IMR-90 (cell line): ENCODE measurements around the gene NEAT1. TPM values are rescaled to one million over a fixed set of nuclear protein-coding genes. Genes with fewer than 3 reads are reported as not detected.

Experiments used
- ATAC-seq: fragments of 200-7000 bp; cut with Tn5 transposase; 2 replicates; pipeline ENCODE4 v1.9.1; 2020; ENCODE audit warnings: low read depth, mild to moderate bottlenecking, moderate library complexity
- BruUV-seq: library from RNA; stranded (reverse); fragments of 400-500 nt; replicated peaks from 2 replicates; lab custom pipeline; 2021; lab: Mats Ljungman, UMichigan
- CTCF ChIA-PET: fragments of 300-600 bp; formaldehyde crosslinking; extraction: SDS; loops from one replicate; lab custom pipeline; 2021; ENCODE audit warnings: antibody characterized with exemption; lab: Yijun Ruan, JAX
- POLR2A ChIA-PET: fragments of 300-600 bp; sonication (Branson Sonifier 250); formaldehyde crosslinking; loops from one replicate; lab custom pipeline; 2022; ENCODE audit warnings: antibody characterized with exemption; ENCODE audit not compliant: unreplicated experiment; lab: Charles Lee
- DNase-seq: peaks from one replicate; pipeline ENCODE4 v3.0.0; 2013
- H2AFZ ChIP-seq: replicated peaks from 2 replicates; pipeline ENCODE3; 2013; ENCODE audit warnings: low read length, mild to moderate bottlenecking; ENCODE audit not compliant: poor library complexity
- H2AK5ac ChIP-seq: 2 replicates; pipeline ENCODE4 v1.6.1; 2013; ENCODE audit warnings: low read depth, low read length, inconsistent platforms
- H2AK9ac ChIP-seq: replicated peaks from 2 replicates; pipeline ENCODE3; 2013; ENCODE audit warnings: mild to moderate bottlenecking, low read depth, low read length, moderate library complexity; ENCODE audit not compliant: poor library complexity
- H2BK120ac ChIP-seq: 2 replicates; pipeline ENCODE4 v1.6.1; 2013; ENCODE audit warnings: low read depth, low read length, inconsistent platforms
- H2BK15ac ChIP-seq: 3 replicates; pipeline ENCODE4 v1.6.1; 2013; ENCODE audit warnings: low read depth, low read length, inconsistent platforms
- H2BK20ac ChIP-seq: 2 replicates; pipeline ENCODE4 v1.6.1; 2013; ENCODE audit warnings: low read depth, mild to moderate bottlenecking, inconsistent platforms, low read length, moderate library complexity
- H2BK5ac ChIP-seq: 2 replicates; pipeline ENCODE4 v1.6.1; 2013; ENCODE audit warnings: mild to moderate bottlenecking, low read depth, low read length, inconsistent platforms; ENCODE audit not compliant: poor library complexity, severe bottlenecking
- H3K14ac ChIP-seq: replicated peaks from 2 replicates; pipeline ENCODE4 v1.6.1; 2013; ENCODE audit warnings: low read depth, low read length, inconsistent platforms
- H3K18ac ChIP-seq: 2 replicates; pipeline ENCODE4 v1.6.1; 2013; ENCODE audit warnings: low read depth, low read length, control low read depth
- H3K23ac ChIP-seq: 2 replicates; pipeline ENCODE4 v1.6.1; 2013; ENCODE audit warnings: low read depth, low read length, inconsistent platforms
- H3K27ac ChIP-seq: 2 replicates; pipeline ENCODE4 v1.5.1; 2013; ENCODE audit warnings: mild to moderate bottlenecking, control low read depth, low read length; ENCODE audit not compliant: insufficient read depth
- H3K27me3 ChIP-seq: 2 replicates; pipeline ENCODE4 v1.6.1; 2013; ENCODE audit warnings: low read length; ENCODE audit not compliant: control insufficient read depth, insufficient read depth
- H3K36me3 ChIP-seq: 2 replicates; pipeline ENCODE4 v1.6.1; 2013; ENCODE audit warnings: low read length, mixed read lengths; ENCODE audit not compliant: control insufficient read depth, insufficient read depth
- H3K4ac ChIP-seq: 2 replicates; pipeline ENCODE4 v1.6.1; 2013; ENCODE audit warnings: low read depth, low read length, inconsistent platforms
- H3K4me1 ChIP-seq: 2 replicates; pipeline ENCODE4 v1.6.1; 2013; ENCODE audit warnings: low read length, mixed read lengths; ENCODE audit not compliant: control insufficient read depth, insufficient read depth
- H3K4me2 ChIP-seq: 2 replicates; pipeline ENCODE4 v1.6.1; 2013; ENCODE audit warnings: low read depth, mild to moderate bottlenecking, control low read depth, low read length, moderate library complexity
- H3K4me3 ChIP-seq: 2 replicates; pipeline ENCODE4 v1.5.1; 2013; ENCODE audit warnings: low read depth, mild to moderate bottlenecking, control low read depth, low read length, moderate library complexity; ENCODE audit not compliant: insufficient read depth
- H3K56ac ChIP-seq: 2 replicates; pipeline ENCODE4 v1.6.1; 2013; ENCODE audit warnings: low read length, inconsistent platforms; ENCODE audit not compliant: insufficient read depth; ENCODE audit errors: extremely low read depth
- H3K79me1 ChIP-seq, 2 experiments: 2 replicates each; pipeline ENCODE4 v1.6.1; 2013; ENCODE audit warnings: low read length in 2 of 2, inconsistent platforms in 1 of 2, low read depth in 1 of 2
- H3K9ac ChIP-seq: 2 replicates; pipeline ENCODE4 v1.6.1; 2013; ENCODE audit warnings: low read depth, low read length, control low read depth
- H3K9me1 ChIP-seq: 2 replicates; pipeline ENCODE4 v1.6.1; 2013; ENCODE audit warnings: low read length, inconsistent platforms; ENCODE audit not compliant: insufficient read depth
- H3K9me3 ChIP-seq: 2 replicates; pipeline ENCODE4 v1.6.1; 2013; ENCODE audit warnings: low read length; ENCODE audit not compliant: control insufficient read depth, insufficient read depth
- H4K20me1 ChIP-seq: 2 replicates; pipeline ENCODE4 v1.6.1; 2013; ENCODE audit warnings: low read length, inconsistent platforms; ENCODE audit not compliant: insufficient read depth
- H4K5ac ChIP-seq: 2 replicates; pipeline ENCODE4 v1.6.1; 2013; ENCODE audit warnings: mild to moderate bottlenecking, low read depth, low read length, control low read depth
- H4K8ac ChIP-seq, 2 experiments: 2 replicates each; pipeline ENCODE4 v1.6.1; 2013; ENCODE audit warnings: low read depth in 2 of 2, low read length in 2 of 2, control low read depth in 1 of 2, inconsistent platforms in 1 of 2
- H4K91ac ChIP-seq: 2 replicates; pipeline ENCODE4 v1.6.1; 2013; ENCODE audit warnings: low read depth, low read length, inconsistent platforms; ENCODE audit not compliant: insufficient read depth
- MAFK ChIP-seq: IDR thresholded peaks from 2 replicates; pipeline ENCODE4 v1.6.1; 2012; ENCODE audit warnings: low read depth, low read length, improper control_type of control experiment
- MAZ ChIP-seq: IDR thresholded peaks from 2 replicates; pipeline ENCODE4 v1.6.1; 2012; ENCODE audit warnings: low read depth, mild to moderate bottlenecking, low read length, improper control_type of control experiment, moderate library complexity, borderline replicate concordance
- POLR2A ChIP-seq: IDR thresholded peaks from 2 replicates; pipeline ENCODE4 v1.6.1; 2012; ENCODE audit warnings: mild to moderate bottlenecking, low read depth, low read length
- RCOR1 ChIP-seq: IDR thresholded peaks from 2 replicates; pipeline ENCODE4 v1.6.1; 2012; ENCODE audit warnings: mild to moderate bottlenecking, low read length, improper control_type of control experiment; ENCODE audit not compliant: insufficient replicate concordance
- WGBS, 2 experiments: methylation state at CpG; one replicate each; pipeline versions ENCODE4 v1.1.5 to v1.1.7; 2013; ENCODE audit warnings: missing lambda C conversion rate in 2 of 2; ENCODE audit not compliant: insufficient read length in 1 of 2; ENCODE audit errors: extremely low coverage in 2 of 2; 5-methylcytosine and 5-hydroxymethylcytosine counted together
- dilution Hi-C: fragments of 300-500 bp; cut with HindIII; formaldehyde crosslinking; loops from one replicate; pipeline ENCODE4 v1.14.3; 2018; ENCODE audit warnings: low sequenced_read_pairs; ENCODE audit not compliant: unreplicated experiment
- in situ Hi-C: fragments of 300-500 bp; cut with MboI; formaldehyde crosslinking; loops from 3 replicates; pipeline ENCODE4 v1.14.3; 2019; ENCODE audit warnings: low sequenced_read_pairs, inconsistent platforms, mixed read lengths
- intact Hi-C: fragments of 100-400 bp; cut with micrococcal nuclease; formaldehyde crosslinking; loops from 2 replicates; pipeline ENCODE4 v1.10.0; 2022
- polyA plus RNA-seq, 3 experiments: library from polyadenylated mRNA; depleted of rRNA; stranded (reverse); fragments of >200 nt; gene quantifications; 2 replicates each; pipeline ENCODE4 v1.2.3, GENCODE V29; 2012; ENCODE audit warnings: low replicate concordance in 1 of 3
- total RNA-seq: library from RNA; depleted of rRNA; stranded (reverse); fragments of >200 nt; gene quantifications from 2 replicates; pipeline ENCODE4 v1.2.3, GENCODE V29; 2012

The NEAT1 gene
- total and polyA plus RNA-seq, 2 of the 4 experiments (the other 2 are of a cell fraction), result 30.1 to 114 TPM

DNA sequence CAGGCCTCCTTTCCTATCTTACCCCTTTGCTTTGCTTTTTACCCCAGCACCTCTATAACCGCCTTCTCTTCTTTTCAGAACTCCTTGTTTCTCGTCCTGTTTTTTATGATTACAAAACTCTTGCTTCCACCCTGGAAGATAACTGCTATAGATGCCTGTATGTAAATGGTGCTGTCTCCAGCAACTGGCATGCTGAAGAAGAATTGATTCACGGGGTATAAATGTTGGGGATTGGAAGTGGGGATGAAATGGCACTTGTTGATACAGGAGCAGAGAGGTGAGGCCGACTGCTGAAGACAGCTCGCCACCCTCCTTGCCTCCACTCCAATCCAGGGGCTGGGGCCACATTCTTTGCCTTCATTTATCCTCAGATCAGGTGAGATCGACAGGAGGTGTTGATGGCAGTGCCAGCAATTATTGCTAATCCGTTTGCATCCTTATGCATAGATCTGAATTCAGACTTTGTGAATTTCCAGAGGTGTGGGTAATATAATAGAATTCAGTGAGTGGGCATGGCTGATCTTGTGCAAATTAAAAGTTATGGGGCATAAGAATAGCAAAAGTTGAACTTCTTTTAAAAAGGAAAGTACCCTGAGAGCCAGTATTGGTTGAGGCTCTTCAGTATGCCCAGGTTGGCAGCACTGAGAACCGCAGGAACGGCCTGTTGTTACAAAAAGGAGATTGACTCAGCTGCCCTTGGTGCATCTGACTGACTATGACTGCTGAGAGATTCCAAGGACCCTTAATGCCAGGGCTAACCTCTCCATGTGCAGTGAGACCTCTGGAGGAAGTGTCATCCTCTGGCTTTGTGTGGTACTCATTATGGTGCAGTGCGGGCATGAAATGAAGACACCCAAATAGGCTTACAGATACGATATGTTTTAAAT lies 5.3 kb downstream of the NEAT1 start (continued):
- TF ChIP-seq MAFK, result no peak
- TF ChIP-seq RCOR1, result no peak
- TF ChIP-seq MAZ, result peak; percentile 56; the same call in 1 of the 2 replicates

DNA sequence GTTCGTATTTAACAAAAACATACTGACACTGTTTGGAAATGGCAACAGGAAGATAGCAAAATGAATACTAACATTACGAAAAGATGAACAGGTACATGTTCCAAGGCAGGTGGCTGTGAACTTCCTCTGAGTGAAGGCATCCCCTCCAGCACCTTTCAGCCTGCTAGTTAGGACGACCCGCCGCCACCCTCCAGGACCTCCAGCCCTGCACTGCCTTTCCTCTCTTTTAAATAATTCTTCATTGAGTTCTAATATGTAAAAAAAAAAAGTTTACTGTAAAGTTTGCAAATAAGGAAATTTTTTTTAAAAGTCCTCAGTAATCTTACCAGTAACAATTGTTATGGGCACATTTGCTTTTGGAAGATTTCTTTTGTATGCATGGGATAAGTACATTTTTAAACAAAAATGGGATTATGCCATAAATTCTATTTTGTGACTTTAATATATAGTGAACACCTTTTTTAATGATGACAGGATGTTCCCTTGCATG lies 6.0 kb downstream of the NEAT1 start:
- Histone ChIP-seq H2AK5ac (no peak overlapping the region), H3K79me1 (peaks cover 0 to 17% of the 10 kb centered on the region in 2 experiments; a peak in 2 of 4 replicates), H4K8ac (no peak overlapping the region), H3K9me1 (no peaks in the 10 kb centered on the region; the same call in 1 of the 2 replicates), H4K20me1 (peaks cover 97% of the 10 kb centered on the region), H2BK120ac (no peak overlapping the region), H3K9me3 (no peaks in the 10 kb centered on the region), H3K9ac (peak overlapping the region; percentile 66), H3K36me3 (peaks cover 38% of the 10 kb centered on the region), H3K4me1 (no peaks in the 10 kb centered on the region), H2AK9ac (no peak overlapping the region), H3K23ac (peak overlapping the region; percentile 83), H3K18ac (no peak overlapping the region), H3K56ac (0 out of 2 replicates have a peak overlapping the region, but pooled peaks have one; percentile 5), H2BK15ac (no peak overlapping the region), H2BK5ac (peak overlapping the region; percentile 52), H2AFZ (no peak overlapping the region), H4K5ac (no peak overlapping the region), H3K4me3 (peak overlapping the region; percentile 92), H3K27me3 (no peaks in the 10 kb centered on the region), H3K14ac (peak overlapping the region; percentile 54; the same call in 1 of the 2 replicates), H3K4ac (no peak overlapping the region), H3K27ac (no peak overlapping the region), H2BK20ac (no peak overlapping the region), H4K91ac (no peak overlapping the region), H3K4me2 (peak overlapping the region; percentile 82)
- intact Hi-C loops (no loop called here), dilution Hi-C loops (no loop called here), in situ Hi-C loops (no loop called here)
- no peak for ATAC-seq
- ChIA-PET POLR2A (no interaction called here), CTCF (no interaction called here)
- BruUV-seq, result no TSS peak
- 80% methylated on average over 1 of the region's 5 CpGs; no CpG with 5 or more reads in 1 of the 2 experiments for WGBS, 2 experiments
- DNase-seq, result no peak
- TF ChIP-seq POLR2A (peak; percentile 17; the same call in 1 of the 2 replicates), MAFK (no peak)
